GM23338 (cell line): ENCODE measurements around the gene HS6ST2. TPM values are rescaled to one million over a fixed set of nuclear protein-coding genes. Genes with fewer than 3 reads are reported as not detected.

Experiments
- ATAC-seq: fragments of 200-7000 bp; cut with Tn5 transposase; 3 replicates; pipeline ENCODE4 v1.9.1; 2020
- DNase-seq: peaks from one replicate; pipeline ENCODE4 v3.0.0-alpha.2; 2015; ENCODE audit warnings: low spot score
- H2AFZ ChIP-seq: fragments of 200-600 bp; sonication (generic); 2 replicates; pipeline ENCODE4 v1.8.0; 2016; ENCODE audit warnings: antibody characterized with exemption, mild to moderate bottlenecking, moderate library complexity
- H3F3A ChIP-seq: fragments of 200-600 bp; sonication (generic); replicated peaks from 2 replicates; pipeline ENCODE4 v1.8.0; 2017; ENCODE audit warnings: antibody characterized with exemption, mixed run types, low read depth
- H3K27ac ChIP-seq: fragments of 200-600 bp; sonication (generic); 2 replicates; pipeline ENCODE4 v1.6.1; 2016; ENCODE audit warnings: low read depth
- H3K27me3 ChIP-seq: fragments of 200-600 bp; sonication (generic); 2 replicates; pipeline ENCODE4 v1.8.0; 2016; ENCODE audit warnings: mild to moderate bottlenecking, mixed run types, moderate library complexity; ENCODE audit not compliant: insufficient read depth
- H3K36me3 ChIP-seq: fragments of 200-600 bp; sonication (generic); 2 replicates; pipeline ENCODE4 v1.8.0; 2016; ENCODE audit warnings: mild to moderate bottlenecking; ENCODE audit not compliant: insufficient read depth
- H3K4me1 ChIP-seq: fragments of 200-600 bp; sonication (generic); 2 replicates; pipeline ENCODE4 v1.8.0; 2016; ENCODE audit warnings: mild to moderate bottlenecking, moderate library complexity; ENCODE audit not compliant: insufficient read depth
- H3K4me2 ChIP-seq: fragments of 200-600 bp; sonication (generic); 2 replicates; pipeline ENCODE4 v1.7.1; 2017; ENCODE audit warnings: mixed run types
- H3K4me3 ChIP-seq: fragments of 200-600 bp; sonication (generic); 2 replicates; pipeline ENCODE4 v1.6.1; 2016; ENCODE audit warnings: mixed run types
- H3K79me2 ChIP-seq: fragments of 200-600 bp; sonication (generic); replicated peaks from 2 replicates; pipeline ENCODE4 v1.8.0; 2017; ENCODE audit warnings: mild to moderate bottlenecking; ENCODE audit not compliant: insufficient read depth
- H3K9me2 ChIP-seq: fragments of 200-600 bp; sonication (generic); 2 replicates; pipeline ENCODE4 v1.8.0; 2017; ENCODE audit not compliant: insufficient read depth
- H4K20me1 ChIP-seq: fragments of 200-600 bp; sonication (generic); replicated peaks from 2 replicates; pipeline ENCODE4 v1.8.0; 2017; ENCODE audit warnings: mild to moderate bottlenecking; ENCODE audit not compliant: insufficient read depth
- H3K27ac Mint-ChIP-seq: 2 replicates; pipeline ENCODE4 v1.8.0; 2020; ENCODE audit warnings: inconsistent platforms, mild to moderate bottlenecking, moderate library complexity, mixed read lengths
- H3K27me3 Mint-ChIP-seq: 3 replicates; pipeline ENCODE4 v1.8.0; 2022; ENCODE audit warnings: low read depth, mild to moderate bottlenecking, moderate library complexity, mixed read lengths, inconsistent platforms; ENCODE audit not compliant: insufficient read depth, poor library complexity
- H3K36me3 Mint-ChIP-seq: 3 replicates; pipeline ENCODE4 v1.8.0; 2021; ENCODE audit warnings: low read depth, mild to moderate bottlenecking, inconsistent platforms, moderate library complexity, mixed read lengths
- H3K4me1 Mint-ChIP-seq: 3 replicates; pipeline ENCODE4 v1.8.0; 2020; ENCODE audit warnings: mild to moderate bottlenecking, inconsistent platforms, mixed read lengths
- H3K4me3 Mint-ChIP-seq: 3 replicates; pipeline ENCODE4 v1.8.0; 2021; ENCODE audit warnings: moderate library complexity, mild to moderate bottlenecking, inconsistent platforms, mixed read lengths
- H3K9me3 Mint-ChIP-seq: 3 replicates; pipeline ENCODE4 v1.8.0; 2020; ENCODE audit warnings: moderate library complexity, mild to moderate bottlenecking, inconsistent platforms, mixed read lengths
- CTCF ChIP-seq, 2 experiments: fragments of 200-600 bp in 1 of 2; sonication (generic) in 1 of 2; conservative IDR thresholded peaks; 2 replicates each; pipeline versions ENCODE4 v1.5.1 to v1.6.1; 2016 to 2017; ENCODE audit warnings: antibody characterized with exemption in 2 of 2, low read depth in 2 of 2, mild to moderate bottlenecking in 2 of 2, moderate library complexity in 1 of 2
- EZH2phosphoT487 ChIP-seq: fragments of 200-600 bp; sonication (generic); IDR thresholded peaks from one replicate; pipeline ENCODE4 v1.8.1; 2018; ENCODE audit warnings: antibody characterized with exemption; ENCODE audit not compliant: unreplicated experiment
- STAT1 ChIP-seq: IDR thresholded peaks from one replicate; pipeline ENCODE4 v1.6.1; 2016; ENCODE audit warnings: antibody characterized with exemption; ENCODE audit not compliant: unreplicated experiment
- ZNF331 ChIP-seq: fragments of 250-450 bp; sonication (Bioruptor Pico); IDR thresholded peaks from 2 replicates; pipeline ENCODE4 v1.5.0; 2020; ENCODE audit warnings: low read depth, mild to moderate bottlenecking, moderate library complexity
- ZNF462 ChIP-seq: fragments of 250-450 bp; sonication (Bioruptor Pico); IDR thresholded peaks from 2 replicates; pipeline ENCODE4 v1.5.0; 2020; ENCODE audit warnings: mild to moderate bottlenecking, moderate library complexity
- polyA plus RNA-seq: library from polyadenylated mRNA; unstranded; fragments of >200 nt; fragmentation: Nextera tagmentation; extraction: Ambion mirVana; gene quantifications from 2 replicates; pipeline ENCODE4 v1.2.1, GENCODE V29; 2016
- total RNA-seq: library from RNA; depleted of rRNA; stranded (reverse); fragments of >200 nt; shearing (Covaris generic); gene quantifications from 2 replicates; pipeline ENCODE4 v1.2.3, GENCODE V29; 2014

The HS6ST2 gene
- total and polyA plus RNA-seq, 2 experiments from 2014 or later: 0.82 to 4.8 TPM

GRCh38 chrX:132651421-132652086 is 306.9 kb downstream of the HS6ST2 start:
- Histone ChIP-seq H3K79me2 (no peaks in the 10 kb centered on the region), H3F3A (no peaks in the 10 kb centered on the region), H2AFZ (no peak overlapping the region), H3K4me1 (peaks cover 15% of the 10 kb centered on the region), H3K27ac (no peak overlapping the region), H3K27me3 (no peaks in the 10 kb centered on the region), H3K36me3 (no peaks in the 10 kb centered on the region), H4K20me1 (no peaks in the 10 kb centered on the region), H3K4me3 (no peak overlapping the region), H3K9me2 (no peaks in the 10 kb centered on the region), H3K4me2 (peak overlapping the region; percentile 68)
- Mint-ChIP-seq H3K27ac (no peak overlapping the region; the same call in 1 of the 2 replicates), H3K4me3 (no peak overlapping the region; the same call in 2 of the 3 replicates), H3K27me3 (peaks cover 4% of the 10 kb centered on the region), H3K36me3 (no peaks in the 10 kb centered on the region), H3K4me1 (peaks cover 20% of the 10 kb centered on the region), H3K9me3 (peaks cover 4% of the 10 kb centered on the region; the same call in 2 of the 3 replicates)
- DNase-seq (no peak), ATAC-seq (peak; percentile 74)
- TF ChIP-seq CTCF (conservative IDR thresholded peaks at IDR 0.05; ENCODE audit: low read depth in 2 of 2) (peak; percentile 25 to 30; a peak in 2 of 4 replicates), STAT1 (no peak)

- Histone ChIP-seq H3K36me3 (no peaks in the 10 kb centered on the region), H3K27ac (no peak overlapping the region), H3K27me3 (no peaks in the 10 kb centered on the region), H3K4me3 (no peak overlapping the region), H3K9me2 (no peaks in the 10 kb centered on the region), H4K20me1 (no peaks in the 10 kb centered on the region), H3F3A (no peaks in the 10 kb centered on the region), H3K4me2 (no peak overlapping the region), H3K79me2 (no peaks in the 10 kb centered on the region), H2AFZ (no peak overlapping the region), H3K4me1 (peaks cover 15% of the 10 kb centered on the region)
- peaks cover 7% of the 10 kb centered on the region for H3K27me3 Mint-ChIP-seq
- DNase-seq: no peak
- TF ChIP-seq EZH2phosphoT487 (no peak), ZNF462 (CRISPR knock-in tag) (no peak), ZNF331 (CRISPR knock-in tag) (no peak)
- H3K4me1 Mint-ChIP-seq: peaks cover 22% of the 10 kb centered on the region
- ATAC-seq: no peak
- H3K9me3 Mint-ChIP-seq: peaks cover 6% of the 10 kb centered on the region; the same call in 2 of the 3 replicates
- H3K27ac Mint-ChIP-seq: no peak overlapping the region
- no peaks in the 10 kb centered on the region for H3K36me3 Mint-ChIP-seq
- H3K4me3 Mint-ChIP-seq: no peak overlapping the region
Observed at GRCh38 chrX:132648895-132649294, 309.5 kb downstream of the HS6ST2 start.
